Adrenal gland (tissue), 5 donors: Measurements from ENCODE around the gene RAB3IP.

Experiments used
- CTCF ChIP-seq, 6 experiments: fragments of 450-650 bp in 4 of 6; fragments of 200-600 bp in 2 of 6; sonication (generic) in 1 of 6; IDR thresholded peaks; 1 replicate in 5 of 6; 2 replicates in 1 of 6; pipeline versions ENCODE4 v1.5.1 to v1.8.0; 2016 to 2021; ENCODE audit warnings: antibody characterized with exemption in 6 of 6, mild to moderate bottlenecking in 2 of 6, moderate library complexity in 1 of 6
- POLR2A ChIP-seq, 2 donors: fragments of 450-650 bp; IDR thresholded peaks; one replicate each; pipeline ENCODE4 v1.6.1; 2017; ENCODE audit warnings: antibody characterized with exemption in 2 of 2, mild to moderate bottlenecking in 2 of 2, moderate library complexity in 1 of 2
- donor health status: DM: no; HTN: no; CAD: no.

DNA sequence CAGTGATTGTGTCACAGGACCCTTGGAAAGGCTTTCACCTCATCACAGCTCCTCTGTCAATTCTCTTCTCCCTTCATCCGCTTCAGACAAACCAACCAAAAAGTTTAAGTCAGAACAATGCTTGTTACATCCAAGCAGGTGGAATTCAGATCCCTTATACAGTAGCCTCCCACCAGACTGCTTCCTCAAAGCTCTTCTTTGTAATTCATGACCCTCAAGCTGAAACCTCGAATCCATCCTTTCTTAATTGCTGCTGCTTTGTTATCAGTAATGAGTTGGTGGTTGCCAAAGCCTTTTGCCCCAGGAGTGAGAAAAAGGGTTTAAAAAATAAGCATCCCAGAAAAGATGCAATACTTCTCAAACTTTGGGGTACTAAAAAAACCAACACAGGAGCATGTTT, 49.0 kb upstream of the RAB3IP start:
- TF ChIP-seq CTCF (IDR thresholded peaks at IDR 0.05) (no peak), POLR2A (IDR thresholded peaks at IDR 0.05) (no peak)
